NCI-H524 treated with DMSO at 0.1 percent for 48 hours (cell line): ENCODE results near the gene COP1.
A peak's percentile ranks its signal among the peaks of the same experiment; 100 is the strongest.
"Not testable (repeated sequence)": the region's sequence is repeated elsewhere in the genome, so short reads cannot be mapped to it uniquely, and the experiment has no call there.

ENCODE experiments used
- DNase-seq: peaks from one replicate; lab custom pipeline; 2025; lab: John Stamatoyannopoulos, UW

COP1 gene

DNA sequence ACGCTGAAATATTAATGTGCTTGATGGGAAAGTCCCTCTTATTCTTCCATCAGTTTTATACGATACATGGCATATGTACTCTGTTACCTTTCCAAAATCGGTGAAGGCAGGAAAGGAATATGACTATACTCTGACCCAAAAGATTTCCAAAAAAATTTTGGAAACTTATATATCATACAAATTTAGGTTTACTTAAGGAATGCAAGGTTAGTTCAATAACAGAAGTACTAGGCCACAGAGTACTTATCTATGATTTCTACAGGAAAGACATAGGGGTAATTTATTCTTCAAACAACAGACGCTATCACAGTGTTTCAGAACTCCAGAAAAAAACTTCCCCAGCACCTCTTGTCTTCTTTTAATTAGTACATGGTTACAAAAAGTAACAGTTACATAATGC is 84.8 kb downstream of the COP1 start:
- no peak for DNase-seq

DNA sequence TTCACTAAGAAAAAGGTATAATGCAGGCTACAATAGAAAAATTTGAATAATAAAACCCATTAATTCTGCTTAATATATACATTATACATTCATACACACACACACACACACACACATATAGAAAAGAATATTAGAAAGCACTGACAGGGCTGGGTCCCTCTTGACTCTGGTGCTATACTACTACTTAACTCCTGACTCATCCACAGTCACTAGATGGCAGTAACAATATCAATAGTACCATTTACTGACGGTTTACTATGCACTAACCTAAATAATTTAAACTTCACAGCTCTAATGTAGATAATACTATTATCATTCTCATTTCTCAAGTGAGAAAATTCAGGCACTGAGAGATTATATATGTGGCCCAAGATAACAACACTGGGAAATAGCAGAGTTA is 87.5 kb downstream of the COP1 start:
- DNase-seq: no peak

DNA sequence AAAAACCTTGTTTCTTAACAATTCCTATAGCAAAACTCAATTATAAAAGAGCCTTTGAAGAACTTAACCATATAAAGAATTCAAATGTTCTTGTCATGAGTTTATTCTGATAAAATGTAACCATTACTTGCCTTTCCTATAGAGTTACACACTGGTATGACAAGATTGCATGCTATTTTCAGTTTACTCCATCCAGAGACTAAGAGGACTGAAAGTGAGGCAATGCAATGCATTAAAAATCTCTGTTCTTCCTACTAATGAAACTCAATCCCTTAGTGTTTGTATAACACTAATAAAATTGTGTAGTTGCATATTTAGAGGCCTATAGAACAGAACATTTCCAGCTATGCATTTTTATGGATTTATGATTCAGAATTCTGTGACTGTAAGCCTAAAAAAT is 88.1 kb downstream of the COP1 start:
- DNase-seq: no peak

DNA sequence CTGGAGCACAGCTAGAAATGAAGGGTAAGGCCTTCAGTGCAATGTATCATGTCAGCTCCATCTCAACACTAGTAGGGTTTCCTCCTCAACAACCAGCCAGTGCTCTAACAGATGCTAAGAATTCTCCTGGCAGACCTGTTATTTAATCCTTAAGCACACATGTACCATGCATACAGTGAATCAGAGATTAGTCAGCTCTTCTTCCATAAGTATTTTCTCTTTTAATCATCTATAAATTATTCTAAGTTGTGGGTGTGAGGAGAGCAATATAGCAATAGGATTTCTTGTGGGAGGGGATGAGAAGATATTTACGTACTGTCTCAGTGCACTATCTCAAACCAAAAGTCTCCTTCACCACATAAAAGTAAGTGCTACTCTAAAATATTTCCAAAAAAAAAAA is 95.3 kb downstream of the COP1 start:
- DNase-seq: no peak

DNA sequence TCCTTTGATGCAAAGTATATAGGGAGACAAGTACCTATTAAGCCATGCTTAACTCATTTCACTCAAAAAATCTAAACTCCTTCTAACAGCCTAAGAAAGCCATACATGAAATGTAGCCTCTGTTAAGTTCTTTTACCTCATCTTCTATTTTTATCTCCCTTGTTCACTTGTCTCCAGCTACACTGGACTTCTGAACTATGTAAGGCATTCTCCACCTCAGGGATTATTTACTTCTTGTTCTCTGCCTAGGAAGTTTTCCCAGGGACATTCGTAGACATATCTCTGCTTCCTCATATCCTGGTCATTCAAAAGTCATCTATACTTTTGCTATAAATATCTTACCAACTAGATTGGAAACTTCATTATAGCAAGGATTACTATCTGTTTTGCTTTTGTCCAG is 96.9 kb downstream of the COP1 start:
- no peak for DNase-seq

DNA sequence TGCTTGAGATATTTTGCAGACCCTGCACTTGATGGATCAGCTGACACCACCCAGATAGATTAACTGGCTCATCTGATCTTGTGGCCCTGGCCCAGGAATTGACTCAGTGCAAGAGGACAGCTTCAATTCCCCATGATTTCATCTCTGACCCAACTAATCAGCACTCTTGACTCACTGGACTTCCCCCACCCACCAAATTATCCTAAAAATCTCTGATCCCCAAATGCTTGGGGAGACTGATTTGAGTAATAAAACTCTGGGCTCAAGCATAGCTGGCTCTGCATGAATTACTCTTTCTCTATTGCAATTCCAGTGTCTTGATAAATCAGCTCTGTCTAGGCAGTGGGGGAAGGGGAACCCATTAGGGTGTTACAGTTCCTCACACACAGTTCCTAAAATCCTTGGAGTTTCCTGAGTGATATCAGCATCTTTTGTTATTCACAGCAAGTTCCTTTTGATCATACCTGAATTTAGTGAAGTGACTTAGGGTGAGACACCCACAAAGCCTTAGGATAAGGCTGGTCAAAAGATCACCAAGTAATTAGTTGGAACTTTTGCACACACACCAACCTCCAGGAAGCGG is 104.2 kb downstream of the COP1 start:
- DNase-seq: no peak

DNA sequence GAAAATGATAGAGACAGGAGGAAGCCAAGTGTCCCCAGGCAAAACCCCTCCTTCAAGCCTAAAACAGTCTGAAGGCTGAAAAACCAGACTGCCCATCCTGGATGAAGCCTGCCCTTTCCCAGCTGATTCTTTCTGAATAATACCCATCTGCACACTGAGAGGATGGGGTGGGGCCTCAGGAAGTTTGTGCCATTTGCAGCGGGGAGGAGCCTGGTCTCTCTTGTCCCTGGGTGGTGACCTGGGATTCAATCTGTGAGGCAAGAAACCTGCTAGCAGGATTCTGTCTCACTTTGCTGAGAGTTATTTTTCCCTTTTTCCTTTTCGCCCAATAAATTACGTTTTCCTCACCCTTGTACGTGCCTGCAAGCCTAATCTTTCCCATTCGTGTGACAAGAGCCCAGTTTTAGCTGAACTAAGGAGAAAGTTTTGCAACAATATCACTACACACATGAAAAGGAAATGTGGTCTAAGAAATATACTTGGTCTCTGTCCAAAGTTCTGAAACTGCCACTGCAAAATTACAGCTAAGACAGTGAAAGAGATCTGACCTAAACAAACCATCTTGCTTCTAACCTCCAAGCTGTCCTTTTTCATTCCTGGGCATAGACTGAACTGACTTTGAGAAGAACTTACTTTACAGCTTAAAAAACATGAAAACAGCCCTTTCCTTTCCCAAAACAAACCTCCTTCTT is 105.0 kb downstream of the COP1 start:
- DNase-seq: no peak

DNA sequence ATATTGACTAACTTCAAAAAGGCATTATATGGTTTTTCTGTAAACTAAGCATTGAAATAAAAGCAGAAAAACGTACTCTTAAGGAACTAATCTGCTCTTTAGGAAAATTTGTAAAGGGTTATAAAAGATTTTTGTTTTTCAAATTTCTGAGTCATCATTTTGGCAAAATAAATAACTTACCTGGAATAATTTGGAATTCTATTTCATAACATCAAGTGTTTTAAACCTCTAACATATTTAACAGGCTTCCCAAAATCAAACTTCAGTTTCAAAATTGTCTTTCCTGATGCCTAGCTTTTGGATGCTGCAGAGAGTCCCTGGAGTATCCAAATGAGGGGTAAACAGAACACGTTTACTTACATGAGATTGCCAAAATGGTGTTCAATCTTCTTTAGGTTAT is 108.5 kb downstream of the COP1 start:
- DNase-seq: no peak

DNA sequence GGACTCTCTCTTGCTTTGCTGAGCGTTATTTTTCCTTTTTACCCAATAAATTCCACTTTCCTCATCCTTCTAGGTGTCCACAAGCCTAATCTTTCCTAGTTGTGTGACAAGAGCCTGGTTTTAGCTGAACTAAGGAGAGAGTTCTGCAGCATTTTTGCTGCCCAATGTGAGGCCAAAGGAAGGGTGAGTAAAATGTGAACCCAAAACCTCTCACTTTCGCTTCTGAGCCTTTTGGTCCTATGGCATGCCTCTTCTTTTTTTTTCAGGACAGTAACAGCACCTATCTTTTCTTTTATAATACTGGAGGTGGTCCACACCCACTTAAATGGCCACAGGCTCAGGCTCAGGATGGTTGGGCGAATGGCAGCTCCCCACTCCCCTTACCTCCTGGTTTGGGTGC is 111.1 kb downstream of the COP1 start:
- no peak for DNase-seq

DNA sequence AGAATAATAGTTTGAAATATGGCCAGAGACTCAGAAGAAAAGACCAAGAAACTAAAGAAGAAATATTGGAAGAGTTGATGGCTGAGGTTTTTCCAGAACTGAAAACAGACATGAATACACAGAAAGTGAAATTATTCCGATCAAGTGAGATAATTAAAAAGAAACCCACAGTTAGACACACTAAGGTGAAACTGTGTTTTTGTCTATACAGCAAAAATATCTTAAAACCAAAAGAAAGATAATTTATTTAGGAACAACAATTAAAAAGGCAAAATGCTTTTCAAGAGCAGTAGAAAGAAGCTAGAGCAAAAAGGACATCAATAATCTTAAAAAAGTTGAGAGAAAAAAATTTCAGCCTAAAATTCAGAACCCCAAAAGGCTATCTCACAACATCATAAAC is 116.3 kb downstream of the COP1 start:
- DNase-seq: no peak

DNA sequence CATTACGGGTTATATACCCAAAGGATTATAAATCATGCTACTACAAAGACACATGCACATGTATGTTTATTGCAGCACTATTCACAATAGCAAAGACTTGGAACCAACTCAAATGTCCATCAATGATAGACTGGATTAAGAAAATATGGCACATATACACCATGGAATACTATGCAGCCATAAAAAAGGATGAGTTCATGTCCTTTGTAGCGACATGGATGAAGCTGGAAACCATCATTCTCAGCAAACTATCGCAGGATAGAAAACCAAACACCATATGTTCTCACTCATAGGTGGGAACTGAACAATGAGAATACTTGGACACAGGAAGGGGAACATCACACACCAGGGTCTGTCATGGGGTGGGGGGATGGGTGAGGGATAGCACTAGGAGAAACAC is 119.3 kb downstream of the COP1 start:
- not testable (repeated sequence) for DNase-seq

DNA sequence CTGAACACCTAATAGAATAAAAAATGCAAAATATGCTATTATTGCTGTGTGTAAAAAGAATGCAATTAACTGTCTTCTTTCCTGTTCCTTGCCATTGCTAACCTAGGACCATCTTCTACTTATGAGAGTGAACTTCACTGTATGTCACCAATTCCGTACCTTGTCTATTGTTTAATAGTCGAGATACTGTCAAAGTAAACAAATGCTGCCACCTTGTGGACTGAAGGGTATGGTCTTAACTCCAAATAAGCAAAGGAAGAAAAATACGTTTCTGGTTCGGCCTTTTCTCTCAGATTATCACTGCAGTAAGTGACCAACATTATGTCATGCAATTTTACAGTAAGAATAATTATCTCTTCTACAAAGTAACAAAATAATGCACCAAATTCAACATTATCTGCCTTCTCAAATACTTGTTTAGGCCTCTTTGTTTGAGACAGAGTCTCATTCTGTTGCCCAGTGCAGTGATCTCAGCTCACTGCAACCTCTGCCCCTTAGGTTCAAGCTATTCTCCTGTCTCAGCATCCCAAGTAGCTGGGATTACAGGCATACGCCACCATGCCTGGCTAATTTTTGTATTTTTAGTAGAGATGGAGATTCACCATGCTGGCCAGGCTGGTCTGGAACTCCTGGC is 133.4 kb downstream of the COP1 start:
- peak; percentile 15 for DNase-seq

DNA sequence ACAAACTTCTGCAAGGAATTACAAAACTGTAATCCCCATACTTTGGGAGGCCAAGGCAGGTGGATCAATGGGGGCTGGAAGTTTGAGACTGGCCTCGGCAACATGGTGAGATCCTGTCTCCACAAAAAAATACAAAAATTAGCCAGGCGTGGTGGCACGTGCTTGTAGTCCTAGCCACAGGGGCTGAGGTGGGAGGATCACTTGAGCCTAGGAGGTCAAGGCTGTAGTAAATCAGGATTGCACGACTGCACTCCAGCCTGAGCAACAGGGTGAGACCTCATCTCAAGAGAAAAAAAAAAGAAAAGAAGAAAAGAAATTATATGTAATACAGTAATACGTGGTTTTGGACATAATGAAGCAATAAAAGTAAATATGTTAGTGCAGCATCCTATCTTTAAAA is 138.2 kb downstream of the COP1 start:
- DNase-seq: no peak

DNA sequence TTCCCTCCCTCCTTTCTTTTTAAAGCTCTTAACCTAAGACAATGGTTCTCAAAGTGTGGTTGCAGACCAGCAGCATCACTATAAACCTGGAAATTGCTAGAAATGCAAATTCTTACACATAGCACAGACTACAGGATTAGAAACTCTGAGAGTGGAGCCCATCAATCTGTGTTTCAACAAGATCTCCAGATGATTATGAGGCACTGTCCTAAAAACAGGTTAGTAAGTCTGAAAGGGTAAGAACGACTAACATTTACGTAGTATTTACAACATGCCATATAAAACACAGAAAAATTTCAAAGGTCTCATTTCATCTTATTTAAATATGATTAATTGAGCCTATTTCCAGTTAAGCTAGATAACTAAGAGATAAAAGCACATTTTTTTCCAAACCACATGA is 138.8 kb downstream of the COP1 start:
- no peak for DNase-seq

DNA sequence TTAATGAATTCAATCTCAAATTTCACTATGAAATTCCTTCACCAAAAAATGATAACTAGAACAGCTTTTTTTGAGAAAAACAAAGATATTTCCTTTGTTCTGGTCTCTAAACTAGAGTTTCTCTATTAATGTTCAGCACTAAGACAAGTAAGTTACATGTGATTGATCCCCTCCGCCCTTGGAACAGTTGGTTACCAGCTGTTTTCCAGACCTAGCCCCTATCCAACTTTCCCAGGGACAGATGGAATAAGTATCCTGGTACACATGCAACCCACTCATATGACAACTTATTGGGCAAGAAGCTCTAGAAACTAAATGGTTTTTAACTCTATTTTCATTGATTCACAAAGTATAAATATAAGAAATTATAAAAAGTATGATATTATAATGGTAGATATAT is 140.4 kb downstream of the COP1 start:
- DNase-seq: no peak

DNA sequence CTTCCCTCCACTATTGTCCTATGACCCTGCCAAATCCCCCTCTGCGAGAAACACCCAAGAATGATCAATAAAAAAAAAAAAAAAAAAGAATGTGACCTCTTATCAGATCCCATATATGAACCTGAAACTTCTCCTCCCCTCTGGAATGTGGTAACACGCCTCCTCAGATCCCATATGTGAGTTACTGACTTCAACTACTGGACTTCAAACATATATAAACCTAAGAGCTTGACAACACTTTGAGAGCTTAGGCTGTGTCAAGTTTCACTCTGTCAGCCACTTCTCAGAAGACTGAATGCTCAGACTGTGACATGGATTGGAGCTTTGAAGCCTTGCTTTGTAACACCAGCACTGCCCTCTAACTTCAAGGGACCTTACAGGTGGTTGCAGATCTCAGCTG is 148.4 kb downstream of the COP1 start:
- no peak for DNase-seq

DNA sequence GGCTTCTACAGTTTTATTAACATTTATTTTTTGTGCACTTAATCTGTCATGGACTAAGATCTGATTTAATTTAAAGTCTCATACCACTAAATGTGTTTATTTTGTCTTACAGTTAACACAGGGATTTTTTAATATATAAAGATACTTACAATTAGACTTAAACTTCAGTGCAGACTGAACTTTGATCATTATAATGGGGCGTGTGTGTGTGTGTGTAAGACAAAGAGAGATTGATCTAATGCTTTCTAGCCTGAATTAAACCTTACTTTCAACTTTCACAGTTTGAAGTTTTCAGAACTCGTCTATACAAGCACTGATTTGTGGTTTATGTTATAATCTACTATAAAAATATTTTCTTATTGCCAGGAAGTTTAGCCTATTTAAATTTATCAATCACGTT is 150.8 kb downstream of the COP1 start:
- DNase-seq: no peak

DNA sequence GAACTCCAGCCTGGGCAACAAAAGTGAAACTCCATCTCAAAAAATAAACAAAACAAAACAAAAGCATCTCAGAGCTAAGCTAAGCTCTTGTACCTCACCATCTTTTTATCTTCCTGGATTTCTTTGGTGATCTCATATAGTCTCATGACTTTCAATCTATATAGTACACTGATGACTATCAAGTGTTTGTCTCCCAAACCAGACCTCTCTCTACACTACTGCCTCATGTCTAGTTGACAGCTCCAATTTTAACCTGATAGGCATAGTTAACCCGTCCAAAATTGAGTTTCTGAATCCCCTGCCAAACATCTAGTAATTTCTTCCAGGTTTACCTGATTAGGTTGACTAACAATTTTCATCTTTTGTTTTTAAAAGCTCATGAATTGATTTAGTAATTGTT is 151.7 kb downstream of the COP1 start:
- DNase-seq: no peak

DNA sequence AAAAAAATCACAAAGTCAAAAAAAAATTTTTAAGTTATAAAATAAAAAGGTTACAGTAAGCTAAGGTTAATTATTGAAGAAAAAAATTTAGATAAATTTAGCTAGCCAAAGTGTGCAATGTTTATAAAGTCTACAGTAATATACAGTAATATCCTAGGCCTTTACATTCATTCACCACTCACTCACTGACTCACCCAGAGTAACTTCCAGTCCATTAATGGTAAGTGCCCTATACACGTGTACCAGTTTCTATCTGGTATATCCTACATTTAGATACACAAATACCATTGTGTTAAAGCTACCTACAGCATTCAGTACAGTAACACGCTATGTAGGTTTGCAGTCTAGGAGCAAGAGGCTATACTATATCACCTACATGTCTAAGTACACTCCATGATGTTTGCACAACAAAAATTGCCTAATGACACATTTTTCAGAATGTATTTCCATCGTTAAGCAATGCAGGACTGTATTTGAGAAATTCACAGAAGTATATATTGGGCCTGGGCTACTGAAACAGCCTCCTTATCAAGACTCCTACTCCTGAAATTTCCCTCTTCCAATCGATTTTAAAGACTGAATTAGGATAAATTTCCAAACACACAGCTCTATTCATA is 155.1 kb downstream of the COP1 start:
- no peak for DNase-seq

DNA sequence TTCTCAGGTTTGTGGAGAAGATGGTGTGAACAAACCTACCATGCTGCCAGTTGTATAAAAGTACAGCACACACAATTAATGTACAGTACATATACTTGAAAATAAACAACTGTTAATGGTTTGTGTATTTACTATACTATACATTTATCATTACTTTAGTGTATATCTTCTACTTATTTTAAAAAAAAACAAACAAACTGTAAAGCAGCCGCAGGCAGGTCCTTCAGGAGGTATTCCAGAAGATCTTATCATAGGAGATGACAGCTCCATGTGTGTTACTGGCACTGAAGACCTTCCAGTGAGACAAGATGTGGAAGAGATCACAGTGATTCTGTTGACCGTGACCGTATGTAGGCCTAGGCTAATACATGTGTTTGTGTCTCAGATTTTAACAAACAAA is 155.7 kb downstream of the COP1 start:
- DNase-seq: no peak

DNA sequence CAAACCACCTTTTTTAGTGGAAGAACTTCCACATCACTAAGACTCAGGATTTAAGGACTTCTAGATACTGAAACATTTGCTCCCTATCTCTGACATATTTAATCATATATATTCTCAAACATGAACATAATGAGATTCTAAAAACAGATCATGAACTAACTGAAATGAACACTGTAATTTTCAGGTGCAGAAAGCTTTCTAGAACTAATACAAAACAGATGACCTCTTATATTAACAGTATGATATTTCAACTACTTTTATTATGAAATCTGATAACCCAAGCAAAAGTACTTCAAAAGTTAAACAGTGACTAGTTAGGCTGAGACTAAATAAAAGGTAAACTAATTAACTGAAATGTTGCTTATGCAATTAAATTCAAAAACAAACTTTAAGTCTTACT is 157.5 kb downstream of the COP1 start:
- no peak for DNase-seq

DNA sequence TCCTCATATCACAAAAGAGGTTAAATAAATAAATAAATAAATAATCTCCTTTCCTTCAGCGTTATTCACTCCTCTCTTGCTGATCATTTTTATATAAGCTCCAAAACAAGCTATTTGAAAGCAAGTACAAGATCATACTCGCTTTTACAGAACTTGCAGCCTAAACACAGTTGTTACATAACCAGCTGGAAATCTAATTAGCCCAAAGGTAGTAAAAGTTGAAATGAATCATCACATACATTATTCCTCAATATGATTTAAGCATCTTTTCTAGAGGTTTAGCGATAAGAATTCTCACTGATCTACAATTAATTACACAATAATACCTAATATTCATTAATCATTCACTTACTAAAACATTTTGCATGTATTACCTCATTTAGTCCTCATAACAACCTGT is 160.2 kb downstream of the COP1 start:
- no peak for DNase-seq

DNA sequence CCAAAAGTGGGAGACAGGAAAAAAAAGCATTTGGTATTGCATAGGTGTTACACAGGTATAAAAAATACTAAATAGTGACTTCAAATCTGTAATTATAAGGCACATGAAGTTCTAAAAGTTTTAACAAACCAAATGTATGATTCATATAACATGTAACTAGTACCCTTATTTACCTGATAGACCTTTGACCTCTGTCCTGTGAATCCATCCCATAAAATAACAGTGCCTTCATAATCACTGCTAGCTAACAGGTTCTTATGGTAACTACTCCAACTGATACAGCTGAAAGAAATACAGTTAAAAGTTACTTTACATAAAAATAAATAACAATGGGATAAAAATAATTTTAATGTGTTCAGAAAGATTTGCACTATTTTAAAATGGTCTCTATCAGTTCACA is 163.5 kb downstream of the COP1 start:
- no peak for DNase-seq
